ENCODE results near the gene CAB39L. TPM values are rescaled to one million over a fixed set of nuclear protein-coding genes. Genes with fewer than 3 reads are reported as not detected.

Gene CAB39L
- total and polyA plus RNA-seq, 2 of the 13 experiments (the other 11 are each of a cell fraction or from before 2014, with no cell fraction given): 3.1 to 6.1 TPM

DNA sequence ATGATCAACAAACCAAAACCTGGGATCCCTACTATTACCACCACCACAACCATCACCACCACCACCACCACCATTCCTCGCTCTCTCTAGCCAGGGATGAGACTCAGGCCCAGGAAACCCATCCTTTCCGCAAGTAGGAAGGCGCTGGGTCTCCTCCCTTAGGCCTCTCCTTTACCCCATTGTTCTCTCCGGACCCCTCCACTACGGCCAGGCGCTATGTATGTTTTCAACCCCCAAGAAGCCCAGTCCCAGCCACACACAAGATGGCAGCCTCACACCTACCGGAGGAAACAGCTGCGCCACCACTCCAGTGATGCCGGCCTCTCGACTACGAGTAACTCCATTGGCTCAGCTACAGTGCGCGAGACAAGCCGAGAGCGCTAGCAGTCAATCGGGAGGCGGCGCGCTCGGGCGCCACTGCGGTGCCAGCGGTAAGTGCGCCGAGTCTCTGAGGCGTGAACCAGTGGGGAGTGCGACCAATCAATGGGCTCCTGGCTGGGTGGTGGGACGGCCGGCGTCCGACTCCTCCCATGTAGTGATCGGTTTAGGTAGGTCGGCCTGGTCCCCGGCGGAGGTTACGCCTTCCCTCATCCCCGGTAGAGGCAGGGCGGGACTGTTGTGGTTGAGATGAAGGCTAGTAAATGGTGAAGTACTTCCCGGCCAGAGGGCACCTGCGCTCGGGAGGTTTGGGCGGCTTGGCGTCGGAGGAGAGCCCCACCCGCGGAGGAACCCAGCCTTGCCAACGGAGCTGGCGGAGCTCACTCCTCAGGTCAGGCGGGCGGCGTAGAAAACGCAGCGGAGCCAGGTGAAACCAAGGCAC, at the start of gene CAB39L, which contains the start of gene SETDB2 (continued):
- TF ChIP-seq, protein P1, sequence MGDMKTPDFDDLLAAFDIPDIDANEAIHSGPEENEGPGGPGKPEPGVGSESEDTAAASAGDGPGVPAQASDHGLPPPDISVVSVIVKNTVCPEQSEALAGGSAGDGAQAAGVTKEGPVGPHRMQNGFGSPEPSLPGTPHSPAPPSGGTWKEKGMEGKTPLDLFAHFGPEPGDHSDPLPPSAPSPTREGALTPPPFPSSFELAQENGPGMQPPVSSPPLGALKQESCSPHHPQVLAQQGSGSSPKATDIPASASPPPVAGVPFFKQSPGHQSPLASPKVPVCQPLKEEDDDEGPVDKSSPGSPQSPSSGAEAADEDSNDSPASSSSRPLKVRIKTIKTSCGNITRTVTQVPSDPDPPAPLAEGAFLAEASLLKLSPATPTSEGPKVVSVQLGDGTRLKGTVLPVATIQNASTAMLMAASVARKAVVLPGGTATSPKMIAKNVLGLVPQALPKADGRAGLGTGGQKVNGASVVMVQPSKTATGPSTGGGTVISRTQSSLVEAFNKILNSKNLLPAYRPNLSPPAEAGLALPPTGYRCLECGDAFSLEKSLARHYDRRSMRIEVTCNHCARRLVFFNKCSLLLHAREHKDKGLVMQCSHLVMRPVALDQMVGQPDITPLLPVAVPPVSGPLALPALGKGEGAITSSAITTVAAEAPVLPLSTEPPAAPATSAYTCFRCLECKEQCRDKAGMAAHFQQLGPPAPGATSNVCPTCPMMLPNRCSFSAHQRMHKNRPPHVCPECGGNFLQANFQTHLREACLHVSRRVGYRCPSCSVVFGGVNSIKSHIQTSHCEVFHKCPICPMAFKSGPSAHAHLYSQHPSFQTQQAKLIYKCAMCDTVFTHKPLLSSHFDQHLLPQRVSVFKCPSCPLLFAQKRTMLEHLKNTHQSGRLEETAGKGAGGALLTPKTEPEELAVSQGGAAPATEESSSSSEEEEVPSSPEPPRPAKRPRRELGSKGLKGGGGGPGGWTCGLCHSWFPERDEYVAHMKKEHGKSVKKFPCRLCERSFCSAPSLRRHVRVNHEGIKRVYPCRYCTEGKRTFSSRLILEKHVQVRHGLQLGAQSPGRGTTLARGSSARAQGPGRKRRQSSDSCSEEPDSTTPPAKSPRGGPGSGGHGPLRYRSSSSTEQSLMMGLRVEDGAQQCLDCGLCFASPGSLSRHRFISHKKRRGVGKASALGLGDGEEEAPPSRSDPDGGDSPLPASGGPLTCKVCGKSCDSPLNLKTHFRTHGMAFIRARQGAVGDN (CRISPR knock-in tag; IDR thresholded peaks at IDR 0.05): peak; percentile 96
- TF ChIP-seq FOSL2 (CRISPR knock-in tag; IDR thresholded peaks at IDR 0.05) (no peak; the same call in none of the 2 replicates), ZNF720 (CRISPR knock-in tag; IDR thresholded peaks at IDR 0.05) (no peak), STAT5B (CRISPR knock-in tag; IDR thresholded peaks at IDR 0.05) (no peak), BHLHE40 (IDR thresholded peaks at IDR 0.05; ENCODE audit: low read length) (no peak), JUND (CRISPR knock-in tag; IDR thresholded peaks at IDR 0.05) (no peak), ZBTB42 (CRISPR knock-in tag; IDR thresholded peaks at IDR 0.05) (no peak), JUNB (CRISPR knock-in tag; IDR thresholded peaks at IDR 0.05; ENCODE audit: borderline replicate concordance) (no peak), ZNF713 (CRISPR knock-in tag; IDR thresholded peaks at IDR 0.05) (peak; percentile 77; the same call in 1 of the 2 replicates), HNRNPH1 (optimal IDR thresholded peaks at IDR 0.05; ENCODE audit: low read depth, low read length) (no peak), MED8 (CRISPR knock-in tag; IDR thresholded peaks at IDR 0.05; ENCODE audit: insufficient replicate concordance) (no peak), ZNF232 (CRISPR knock-in tag; IDR thresholded peaks at IDR 0.05; ENCODE audit: borderline replicate concordance) (no peak), ZNF878 (CRISPR knock-in tag; IDR thresholded peaks at IDR 0.05) (no peak; the same call in 1 of the 2 replicates), HOXA5 (CRISPR knock-in tag; IDR thresholded peaks at IDR 0.05) (no peak), SOX13 (IDR thresholded peaks at IDR 0.05) (no peak), SOX13 (CRISPR knock-in tag; conservative IDR thresholded peaks at IDR 0.05 in 1 of 2, IDR thresholded peaks at IDR 0.05 in 1 of 2) (peak in 1 of 2 experiments; percentile 35; a peak in 1 of 4 replicates), HOXA7 (CRISPR knock-in tag; IDR thresholded peaks at IDR 0.05) (no peak), ZNF780A (CRISPR knock-in tag; IDR thresholded peaks at IDR 0.05) (no peak), POLR2G (IDR thresholded peaks at IDR 0.05; ENCODE audit: low read depth, low read length) (peak; percentile 81), POLR2A (IDR thresholded peaks at IDR 0.05; ENCODE audit: insufficient read depth in 1 of 2, low read depth in 2 of 2, low read length in 2 of 2) (peak; percentile 76), FOXA3 (CRISPR knock-in tag; IDR thresholded peaks at IDR 0.05) (peak; percentile 31)
- TF ChIP-seq, protein P2, sequence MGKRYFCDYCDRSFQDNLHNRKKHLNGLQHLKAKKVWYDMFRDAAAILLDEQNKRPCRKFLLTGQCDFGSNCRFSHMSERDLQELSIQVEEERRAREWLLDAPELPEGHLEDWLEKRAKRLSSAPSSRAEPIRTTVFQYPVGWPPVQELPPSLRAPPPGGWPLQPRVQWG (CRISPR knock-in tag; IDR thresholded peaks at IDR 0.05; ENCODE audit: borderline replicate concordance, low read depth): no peak
- TF ChIP-seq, protein P3, sequence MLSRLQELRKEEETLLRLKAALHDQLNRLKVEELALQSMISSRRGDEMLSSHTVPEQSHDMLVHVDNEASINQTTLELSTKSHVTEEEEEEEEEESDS (CRISPR knock-in tag; IDR thresholded peaks at IDR 0.05; ENCODE audit: borderline replicate concordance): no peak
- TF ChIP-seq, protein P4, sequence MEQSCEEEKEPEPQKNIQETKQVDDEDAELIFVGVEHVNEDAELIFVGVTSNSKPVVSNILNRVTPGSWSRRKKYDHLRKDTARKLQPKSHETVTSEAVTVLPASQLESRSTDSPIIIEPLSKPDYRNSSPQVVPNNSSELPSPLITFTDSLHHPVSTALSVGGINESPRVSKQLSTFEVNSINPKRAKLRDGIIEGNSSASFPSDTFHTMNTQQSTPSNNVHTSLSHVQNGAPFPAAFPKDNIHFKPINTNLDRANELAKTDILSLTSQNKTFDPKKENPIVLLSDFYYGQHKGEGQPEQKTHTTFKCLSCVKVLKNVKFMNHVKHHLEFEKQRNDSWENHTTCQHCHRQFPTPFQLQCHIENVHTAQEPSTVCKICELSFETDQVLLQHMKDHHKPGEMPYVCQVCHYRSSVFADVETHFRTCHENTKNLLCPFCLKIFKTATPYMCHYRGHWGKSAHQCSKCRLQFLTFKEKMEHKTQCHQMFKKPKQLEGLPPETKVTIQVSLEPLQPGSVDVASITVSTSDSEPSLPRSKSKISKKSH (CRISPR knock-in tag; IDR thresholded peaks at IDR 0.05; ENCODE audit: borderline replicate concordance): no peak

All from HepG2 (cell line).